Measurements from ENCODE around the gene CYP46A1.

Gene CYP46A1

GRCh38 chr14:99724196-99724891 is 40.2 kb downstream of the CYP46A1 start:
- POLR2A ChIA-PET, result no interaction called here
- CTCF ChIA-PET, result interaction anchor here (0.5 to 0.7 kb wide), 3 partner anchors 13 to 438 kb away, joined by 3 to 4 read pairs (median 4); no protein-coding TSS in a partner anchor

GRCh38 chr14:99724939-99725773 is 41.1 kb downstream of the CYP46A1 start:
- no peaks in the 10 kb centered on the region for H3K36me3 ChIP-seq (ENCODE audit: control insufficient read depth in 2 of 2, insufficient read depth in 1 of 2, low read length in 2 of 2)
- H3K9me3 ChIP-seq (ENCODE audit: control insufficient read depth, insufficient read depth, low read depth, low read length), result no peaks in the 10 kb centered on the region
- H3K27ac ChIP-seq (ENCODE audit: extremely low read depth, low read depth, low read length), result no peak overlapping the region
- ChIA-PET CTCF (interaction anchor here (0.6 to 1.6 kb wide), 2 partner anchors 82 to 161 kb away, joined by 3 read pairs; no protein-coding TSS in a partner anchor), POLR2A (no interaction called here)
- TF ChIP-seq ZNF2 (tag by site-specific recombination; IDR thresholded peaks at IDR 0.05), result no peak
- no peak for TF ChIP-seq ZBTB1 (tag by site-specific recombination; IDR thresholded peaks at IDR 0.05)
- no peak for TF ChIP-seq ZNF610 (tag by site-specific recombination; IDR thresholded peaks at IDR 0.05; ENCODE audit: borderline replicate concordance)
- TF ChIP-seq ZNF830 (tag by site-specific recombination; IDR thresholded peaks at IDR 0.05; ENCODE audit: low read depth), result no peak
- TF ChIP-seq ZNF664 (tag by site-specific recombination; IDR thresholded peaks at IDR 0.05), result no peak
- TF ChIP-seq BCL11B (tag by site-specific recombination; IDR thresholded peaks at IDR 0.05; ENCODE audit: low read depth), result no peak
- TF ChIP-seq ZNF292 (tag by site-specific recombination; IDR thresholded peaks at IDR 0.05; ENCODE audit: borderline replicate concordance, low read depth), result no peak
- TF ChIP-seq YY1 (tag by site-specific recombination; IDR thresholded peaks at IDR 0.05), result no peak
- H3K4me1 ChIP-seq (ENCODE audit: control insufficient read depth, insufficient read depth, low read length), result no peaks in the 10 kb centered on the region
- H3K4me3 ChIP-seq (ENCODE audit: low read depth, low read length), result no peak overlapping the region

More at GRCh38 chr14:99724196-99724891, 40.2 kb downstream of the CYP46A1 start:
- Histone ChIP-seq H3K4me1 (ENCODE audit: control insufficient read depth, insufficient read depth, low read length) (no peaks in the 10 kb centered on the region), H3K27ac (ENCODE audit: extremely low read depth, low read depth, low read length) (no peak overlapping the region), H3K36me3 (ENCODE audit: control insufficient read depth in 2 of 2, insufficient read depth in 1 of 2, low read length in 2 of 2) (no peaks in the 10 kb centered on the region), H3K9me3 (ENCODE audit: control insufficient read depth, insufficient read depth, low read depth, low read length) (no peaks in the 10 kb centered on the region), H3K4me3 (ENCODE audit: low read depth, low read length) (no peak overlapping the region)
- TF ChIP-seq GLIS2 (tag by site-specific recombination; IDR thresholded peaks at IDR 0.05) (0 out of 2 replicates have a peak, but pooled peaks have one; percentile 30), ZFP41 (tag by site-specific recombination; IDR thresholded peaks at IDR 0.05; ENCODE audit: borderline replicate concordance) (no peak), ZNF211 (tag by site-specific recombination; IDR thresholded peaks at IDR 0.05; ENCODE audit: low read depth) (no peak), ZFHX2 (tag by site-specific recombination; conservative IDR thresholded peaks at IDR 0.05) (peak; percentile 91), CTCF (tag by site-specific recombination; IDR thresholded peaks at IDR 0.05) (peak; percentile 35; the same call in 1 of the 2 replicates), ZNF112 (tag by site-specific recombination; IDR thresholded peaks at IDR 0.05) (no peak), ZNF398 (tag by site-specific recombination; IDR thresholded peaks at IDR 0.05) (0 out of 2 replicates have a peak, but pooled peaks have one; percentile 14), EGR2 (tag by site-specific recombination; IDR thresholded peaks at IDR 0.05; ENCODE audit: low read depth) (peak; percentile 89)
